ENCODE measurements around the gene ENO3.

The ENO3 gene

GRCh38 chr17:5003214-5003867, 52.4 kb downstream of the ENO3 start:
- H3K27me3 ChIP-seq (ENCODE audit: low read depth, low read length), result no peaks in the 10 kb centered on the region
- no peak overlapping the region for H3K27ac ChIP-seq (ENCODE audit: low read length)
- no peaks in the 10 kb centered on the region for H3K9me3 ChIP-seq (ENCODE audit: control insufficient read depth in 1 of 2, low read length in 2 of 2)
- peaks cover 8 to 25% of the 10 kb centered on the region in 2 donors for H3K4me1 ChIP-seq (ENCODE audit: control insufficient read depth in 1 of 2, insufficient read depth in 2 of 2, low read length in 2 of 2)
- peaks cover 64 to 70% of the 10 kb centered on the region in 2 donors for H3K36me3 ChIP-seq (ENCODE audit: control insufficient read depth in 1 of 2, insufficient read depth in 2 of 2, low read length in 2 of 2)
- no peak overlapping the region for H3K4me3 ChIP-seq (ENCODE audit: low read depth in 1 of 2, low read length in 2 of 2)

All from muscle layer of duodenum (tissue), 2 donors.